Mesendoderm (in vitro differentiated cells): ENCODE results near the gene DNAJB1.
"Not testable (repeated sequence)": the region's sequence is repeated elsewhere in the genome, so short reads cannot be mapped to it uniquely, and the experiment has no call there.

Source experiments
- DNase-seq: peaks from one replicate; pipeline ENCODE4 v3.0.0; 2013
- H2AK5ac ChIP-seq: 2 replicates; pipeline ENCODE4 v1.6.1; 2013; ENCODE audit warnings: low read length, inconsistent platforms
- H2BK120ac ChIP-seq: 2 replicates; pipeline ENCODE4 v1.6.1; 2013; ENCODE audit warnings: low read depth, mild to moderate bottlenecking, low read length, moderate library complexity, mixed read lengths
- H2BK15ac ChIP-seq: replicated peaks from 2 replicates; pipeline ENCODE4 v1.6.1; 2013; ENCODE audit warnings: low read depth, mild to moderate bottlenecking, moderate library complexity
- H2BK5ac ChIP-seq: 2 replicates; pipeline ENCODE4 v1.6.1; 2013; ENCODE audit warnings: low read length, inconsistent platforms
- H3K18ac ChIP-seq: 2 replicates; pipeline ENCODE4 v1.6.1; 2013; ENCODE audit warnings: mild to moderate bottlenecking, low read length, mixed read lengths
- H3K23ac ChIP-seq: one replicate; pipeline ENCODE4 v1.6.1; 2013; ENCODE audit warnings: low read length
- H3K27ac ChIP-seq: 2 replicates; pipeline ENCODE4 v1.5.1; 2013; ENCODE audit warnings: low read depth, mild to moderate bottlenecking, inconsistent platforms, low read length, moderate library complexity
- H3K27me3 ChIP-seq: 2 replicates; pipeline ENCODE4 v1.6.1; 2013; ENCODE audit warnings: low read length, control low read depth, mild to moderate bottlenecking, inconsistent platforms; ENCODE audit not compliant: insufficient read depth, poor library complexity
- H3K36me3 ChIP-seq: 2 replicates; pipeline ENCODE4 v1.6.1; 2013; ENCODE audit warnings: low read length, inconsistent platforms; ENCODE audit not compliant: control insufficient read depth, insufficient read depth
- H3K4ac ChIP-seq: one replicate; pipeline ENCODE4 v1.6.1; 2013; ENCODE audit warnings: low read depth, mild to moderate bottlenecking, low read length, moderate library complexity
- H3K4me1 ChIP-seq: 2 replicates; pipeline ENCODE4 v1.6.1; 2013; ENCODE audit warnings: low read depth, low read length, inconsistent platforms; ENCODE audit not compliant: control insufficient read depth
- H3K4me2 ChIP-seq: 2 replicates; pipeline ENCODE4 v1.6.1; 2013; ENCODE audit warnings: low read length
- H3K4me3 ChIP-seq: 2 replicates; pipeline ENCODE4 v1.5.1; 2013; ENCODE audit warnings: mild to moderate bottlenecking, low read length
- H3K56ac ChIP-seq: one replicate; pipeline ENCODE4 v1.6.1; 2013; ENCODE audit warnings: low read length
- H3K79me1 ChIP-seq: 2 replicates; pipeline ENCODE4 v1.6.1; 2013; ENCODE audit warnings: low read length, inconsistent platforms
- H3K79me2 ChIP-seq: 2 replicates; pipeline ENCODE4 v1.6.1; 2013; ENCODE audit warnings: mild to moderate bottlenecking, low read length; ENCODE audit not compliant: control insufficient read depth, insufficient read depth
- H3K9ac ChIP-seq: 2 replicates; pipeline ENCODE4 v1.6.1; 2013; ENCODE audit warnings: low read length, inconsistent platforms
- H4K5ac ChIP-seq: one replicate; pipeline ENCODE4 v1.6.1; 2013; ENCODE audit warnings: low read length
- H4K8ac ChIP-seq: one replicate; pipeline ENCODE4 v1.6.1; 2013; ENCODE audit warnings: low read depth, mild to moderate bottlenecking, control low read depth, low read length, moderate library complexity
- WGBS: extraction: QIAGEN DNeasy Blood & Tissue Kit; methylation state at CpG from one replicate; pipeline ENCODE4 v1.1.7; 2013; ENCODE audit warnings: low lambda C conversion rate, missing lambda C conversion rate; ENCODE audit not compliant: insufficient coverage; ENCODE audit errors: extremely low coverage; 5-methylcytosine and 5-hydroxymethylcytosine counted together

DNAJB1 gene

DNA sequence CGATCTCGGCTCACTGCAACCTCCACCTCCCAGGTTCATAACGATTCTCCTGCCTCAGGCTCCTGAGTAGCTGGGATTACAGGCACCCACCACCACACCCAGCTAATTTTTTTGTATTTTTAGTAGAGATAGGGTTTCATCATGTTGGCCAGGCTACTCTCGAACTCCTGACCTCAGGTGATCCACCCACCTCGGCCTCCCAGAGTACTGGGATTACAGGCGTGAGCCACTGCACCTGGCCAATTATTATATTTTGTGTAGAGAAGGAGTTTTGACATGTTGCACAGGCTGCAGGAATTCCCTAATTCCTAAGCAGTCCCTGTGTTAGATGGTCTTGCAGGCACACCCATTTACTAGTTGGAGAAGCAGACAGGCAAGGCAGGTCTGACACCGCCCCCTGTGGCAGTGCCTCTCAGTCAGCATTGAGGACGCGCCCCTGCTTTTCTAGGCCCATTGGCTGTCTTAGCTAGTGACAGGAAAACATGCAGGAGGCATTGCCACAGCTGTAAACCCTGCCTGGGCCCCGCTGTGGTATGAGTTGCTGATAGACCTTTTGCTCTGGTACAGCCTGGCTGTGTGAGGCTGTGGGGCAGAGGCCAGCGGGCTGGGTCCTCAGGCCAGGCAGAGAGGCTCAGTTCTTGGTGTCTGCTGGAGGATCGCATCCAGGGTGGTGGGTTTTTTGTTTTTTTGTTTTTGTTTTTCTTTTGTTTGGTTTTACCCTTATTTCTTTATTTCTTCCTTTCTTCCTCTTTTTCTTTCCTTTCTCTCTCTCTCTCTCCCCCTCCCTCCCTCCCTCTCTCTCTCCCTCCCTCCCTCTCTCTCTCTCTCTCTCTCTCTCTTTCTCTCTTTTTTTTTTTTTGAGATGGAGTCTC is 33.2 kb upstream of the DNAJB1 start:
- not testable (repeated sequence) for H3K79me2 ChIP-seq, H3K4me3 ChIP-seq, H4K5ac ChIP-seq, H3K56ac ChIP-seq, H3K4me2 ChIP-seq, H4K8ac ChIP-seq, H3K79me1 ChIP-seq, H3K4me1 ChIP-seq, H3K27ac ChIP-seq, H2BK5ac ChIP-seq, H3K36me3 ChIP-seq, H3K23ac ChIP-seq, H3K4ac ChIP-seq, H3K27me3 ChIP-seq, H3K18ac ChIP-seq, H2AK5ac ChIP-seq, H2BK15ac ChIP-seq, H2BK120ac ChIP-seq
- DNase-seq, result peak; percentile 90
- H3K9ac ChIP-seq, result peak overlapping the region; percentile 29
- WGBS, result no CpG with 5 or more reads among the region's 12 CpGs

DNA sequence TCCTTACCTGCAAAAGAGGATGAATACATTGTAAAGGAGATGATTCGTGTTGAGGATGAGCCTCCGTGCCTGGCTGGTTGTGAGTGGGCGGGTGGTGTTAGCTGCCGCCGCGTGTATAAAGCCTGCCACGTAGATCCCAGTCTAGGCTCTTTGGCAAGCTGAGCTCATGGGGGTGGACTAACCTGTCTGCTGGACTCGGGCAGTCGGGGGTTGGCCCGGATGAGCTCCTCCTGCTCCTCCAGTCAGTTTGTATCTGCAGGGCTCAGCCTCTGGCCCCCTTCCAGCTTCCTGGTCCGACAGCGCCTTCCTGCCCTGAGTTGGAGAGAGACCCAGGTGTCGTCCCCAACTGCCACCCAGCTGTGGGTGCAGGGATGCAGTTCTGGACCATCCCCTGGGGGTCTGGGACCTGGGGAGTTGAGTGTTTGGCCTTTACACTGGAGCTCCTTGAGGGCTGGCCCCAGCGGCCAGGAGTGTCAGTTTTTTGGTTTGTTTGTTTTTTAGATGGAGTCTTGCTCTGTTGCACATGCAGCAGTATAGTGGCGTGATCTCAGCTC is 32.1 kb upstream of the DNAJB1 start:
- Histone ChIP-seq H3K79me1 (peaks cover 11% of the 10 kb centered on the region), H3K27me3 (no peaks in the 10 kb centered on the region), H3K4ac (no peak overlapping the region), H4K8ac (no peak overlapping the region), H3K27ac (no peak overlapping the region), H4K5ac (no peak overlapping the region), H3K18ac (no peak overlapping the region), H2BK5ac (no peak overlapping the region), H3K79me2 (no peaks in the 10 kb centered on the region), H3K36me3 (no peaks in the 10 kb centered on the region), H3K56ac (no peak overlapping the region), H3K4me1 (no peaks in the 10 kb centered on the region), H2AK5ac (no peak overlapping the region), H3K4me3 (no peak overlapping the region), H2BK120ac (no peak overlapping the region), H3K9ac (no peak overlapping the region), H3K23ac (no peak overlapping the region), H3K4me2 (no peak overlapping the region), H2BK15ac (no peak overlapping the region)
- no CpG with 5 or more reads among the region's 15 CpGs for WGBS
- DNase-seq, result no peak

DNA sequence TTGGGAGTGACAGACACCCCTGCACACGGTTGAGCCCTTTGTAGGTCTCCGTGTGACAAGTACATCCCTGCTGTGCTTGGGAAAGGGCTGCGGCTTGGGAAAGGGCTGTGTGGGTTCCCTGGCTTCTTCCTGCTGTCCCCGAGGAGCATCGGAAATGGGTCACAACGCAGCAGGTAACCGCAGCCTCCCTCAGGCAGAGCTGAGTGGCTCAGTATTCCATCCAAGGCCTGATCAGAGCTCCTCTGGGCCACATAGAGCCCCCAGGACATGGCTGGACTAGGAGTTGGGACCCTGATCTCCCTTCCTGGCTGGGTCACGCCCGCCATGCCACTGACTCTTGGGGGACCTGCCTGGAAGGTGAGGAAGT is 27.5 kb upstream of the DNAJB1 start:
- Histone ChIP-seq H3K4me2 (no peak overlapping the region), H3K4me1 (peaks cover 1% of the 10 kb centered on the region), H4K8ac (no peak overlapping the region), H3K9ac (no peak overlapping the region), H2BK120ac (no peak overlapping the region), H2BK5ac (no peak overlapping the region), H3K4ac (no peak overlapping the region), H3K36me3 (no peaks in the 10 kb centered on the region), H3K18ac (no peak overlapping the region), H3K23ac (no peak overlapping the region), H3K4me3 (no peak overlapping the region), H3K27me3 (no peaks in the 10 kb centered on the region), H3K79me1 (peaks cover 13% of the 10 kb centered on the region), H3K79me2 (no peaks in the 10 kb centered on the region), H4K5ac (no peak overlapping the region), H2AK5ac (no peak overlapping the region), H2BK15ac (no peak overlapping the region), H3K27ac (no peak overlapping the region), H3K56ac (no peak overlapping the region)
- DNase-seq, result no peak
- WGBS, result no CpG with 5 or more reads among the region's 9 CpGs

DNA sequence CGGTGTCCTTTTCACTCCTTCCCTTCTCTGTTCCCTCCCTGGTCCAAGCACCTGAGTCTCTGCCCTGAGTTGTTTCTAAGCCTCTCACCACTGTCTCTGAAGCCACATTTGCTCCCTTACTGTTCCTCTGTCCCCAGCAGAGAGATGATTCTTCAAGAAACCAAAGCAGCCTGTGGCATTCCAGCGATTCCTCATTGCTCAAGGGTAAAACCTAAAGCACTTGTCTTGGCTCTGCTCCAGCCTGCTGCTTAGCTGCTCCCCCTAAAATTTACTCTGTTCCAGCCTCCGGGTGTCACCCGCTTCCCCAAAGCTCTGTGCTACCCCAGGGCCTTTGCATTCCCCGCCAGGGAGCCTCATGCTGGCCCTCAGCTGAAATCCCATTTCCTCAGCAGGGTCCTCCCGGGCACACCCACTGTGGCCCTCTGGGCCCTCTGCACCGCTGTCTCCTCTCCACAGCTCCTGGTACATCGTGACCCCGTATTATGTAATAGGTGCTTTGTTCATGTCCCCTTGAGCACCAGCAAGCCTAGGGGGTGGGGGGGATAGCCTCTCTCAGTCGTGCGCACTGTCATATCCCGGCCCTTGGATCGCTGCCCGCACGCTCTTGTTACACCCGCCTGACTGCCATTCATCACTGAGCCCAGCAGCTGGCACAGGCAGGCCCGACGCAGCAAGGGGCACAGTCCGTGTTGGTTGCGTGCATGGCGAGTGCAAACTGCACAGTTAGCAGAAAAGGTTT is 26.9 kb upstream of the DNAJB1 start:
- Histone ChIP-seq H3K4me1 (peaks cover 1% of the 10 kb centered on the region), H2AK5ac (no peak overlapping the region), H3K4me3 (no peak overlapping the region), H3K4ac (no peak overlapping the region), H3K23ac (no peak overlapping the region), H3K56ac (no peak overlapping the region), H3K4me2 (no peak overlapping the region), H3K18ac (no peak overlapping the region), H2BK5ac (no peak overlapping the region), H2BK15ac (no peak overlapping the region), H3K79me2 (no peaks in the 10 kb centered on the region), H2BK120ac (no peak overlapping the region), H3K79me1 (peaks cover 13% of the 10 kb centered on the region), H4K5ac (no peak overlapping the region), H3K27me3 (no peaks in the 10 kb centered on the region), H3K27ac (no peak overlapping the region), H3K9ac (no peak overlapping the region), H4K8ac (no peak overlapping the region), H3K36me3 (no peaks in the 10 kb centered on the region)
- WGBS, result no CpG with 5 or more reads among the region's 21 CpGs
- DNase-seq, result no peak

DNA sequence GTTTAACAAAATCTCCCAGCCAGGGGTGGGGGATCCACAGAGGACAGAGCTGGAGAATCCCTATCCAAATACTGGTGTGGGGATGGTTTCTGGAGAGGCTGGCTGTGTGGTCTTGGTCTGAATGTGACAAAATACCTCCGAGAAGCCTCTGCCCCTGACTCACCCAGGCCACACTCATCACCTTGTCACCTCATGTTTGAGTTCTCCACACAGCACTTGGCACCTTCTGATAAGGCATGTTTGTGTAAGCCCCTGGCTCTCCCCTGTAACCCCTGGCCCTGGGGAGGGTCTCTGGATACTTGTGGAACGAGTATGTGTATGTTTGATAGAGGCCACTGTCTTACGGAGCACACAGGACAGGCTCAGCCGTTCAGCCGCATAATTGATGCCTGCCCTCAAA is 25.9 kb upstream of the DNAJB1 start:
- Histone ChIP-seq H3K79me1 (peaks cover 15% of the 10 kb centered on the region), H2BK120ac (no peak overlapping the region), H2BK15ac (no peak overlapping the region), H3K4me1 (peaks cover 1% of the 10 kb centered on the region), H3K4ac (no peak overlapping the region), H2BK5ac (no peak overlapping the region), H4K5ac (no peak overlapping the region), H4K8ac (no peak overlapping the region), H3K27me3 (no peaks in the 10 kb centered on the region), H2AK5ac (no peak overlapping the region), H3K18ac (no peak overlapping the region), H3K79me2 (no peaks in the 10 kb centered on the region), H3K23ac (no peak overlapping the region), H3K4me3 (no peak overlapping the region), H3K36me3 (no peaks in the 10 kb centered on the region), H3K27ac (no peak overlapping the region), H3K56ac (no peak overlapping the region), H3K4me2 (no peak overlapping the region), H3K9ac (no peak overlapping the region)
- peak; percentile 42 for DNase-seq
- no CpG with 5 or more reads among the region's 5 CpGs for WGBS
